Testis (tissue), 3 donors: ENCODE data around the gene CIAPIN1. TPM values are rescaled to one million over a fixed set of nuclear protein-coding genes. Genes with fewer than 3 reads are reported as not detected.

Experiments used
- DNase-seq: peaks from one replicate; pipeline ENCODE4 v3.0.0-alpha.2; 2019
- H3K27ac ChIP-seq, 2 donors: fragments of 200-600 bp; sonication (generic); one replicate each; pipeline ENCODE4 v1.5.1; 2019
- H3K27me3 ChIP-seq: fragments of 200-600 bp; sonication (generic); one replicate; pipeline ENCODE4 v1.5.1; 2019
- H3K36me3 ChIP-seq: fragments of 200-600 bp; sonication (generic); one replicate; pipeline ENCODE4 v1.5.1; 2017; ENCODE audit warnings: low read depth; ENCODE audit errors: missing control alignments
- H3K4me1 ChIP-seq: fragments of 200-600 bp; sonication (generic); one replicate; pipeline ENCODE4 v1.5.1; 2019
- H3K4me3 ChIP-seq, 2 donors: fragments of 200-600 bp; sonication (generic); one replicate each; pipeline ENCODE4 v1.5.1; 2017 to 2019
- H3K9me3 ChIP-seq: fragments of 200-600 bp; sonication (generic); one replicate; pipeline ENCODE4 v1.5.1; 2017
- POLR2A ChIP-seq: fragments of 450-650 bp; IDR thresholded peaks from one replicate; pipeline ENCODE4 v1.6.1; 2017; ENCODE audit warnings: antibody characterized with exemption, mild to moderate bottlenecking, moderate library complexity
- WGBS, 2 donors: methylation state at CpG; one replicate each; pipeline ENCODE4 v1.1.5; 2018; 5-methylcytosine and 5-hydroxymethylcytosine counted together
- intact Hi-C: fragments of 100-400 bp; cut with DNase I; formaldehyde crosslinking; loops from one replicate; pipeline ENCODE4 v1.15.1; 2023; ENCODE audit warnings: low total_unique reads
- polyA plus RNA-seq: library from polyadenylated mRNA; stranded (reverse); fragments of 350-450 nt; fragmentation: Illumina TruSeq; extraction: RNeasy Lipid Tissue Mini Kit (QIAGEN cat#74804); gene quantifications from one replicate; pipeline ENCODE4 v1.2.3, GENCODE V29; 2014; ENCODE audit warnings: low read depth, low replicate concordance; ENCODE audit not compliant: insufficient read depth
- total RNA-seq, 2 donors: library from RNA; depleted of rRNA; stranded (reverse); fragments of >200 nt; gene quantifications; one replicate each; pipeline ENCODE4 v1.2.3, GENCODE V29; 2016
- TF ChIP-seq, protein P1 (sequence below), 3 experiments: fragments of 450-650 bp in 2 of 3; fragments of 200-600 bp in 1 of 3; sonication (generic) in 1 of 3; IDR thresholded peaks; one replicate each; pipeline ENCODE4 v1.5.1; 2016 to 2019; ENCODE audit warnings: antibody characterized with exemption in 3 of 3, mild to moderate bottlenecking in 2 of 3, moderate library complexity in 1 of 3

Gene CIAPIN1
- total and polyA plus RNA-seq, 3 donors from 2014 or later = 74.9 to 205 (median 77.1) TPM

DNA sequence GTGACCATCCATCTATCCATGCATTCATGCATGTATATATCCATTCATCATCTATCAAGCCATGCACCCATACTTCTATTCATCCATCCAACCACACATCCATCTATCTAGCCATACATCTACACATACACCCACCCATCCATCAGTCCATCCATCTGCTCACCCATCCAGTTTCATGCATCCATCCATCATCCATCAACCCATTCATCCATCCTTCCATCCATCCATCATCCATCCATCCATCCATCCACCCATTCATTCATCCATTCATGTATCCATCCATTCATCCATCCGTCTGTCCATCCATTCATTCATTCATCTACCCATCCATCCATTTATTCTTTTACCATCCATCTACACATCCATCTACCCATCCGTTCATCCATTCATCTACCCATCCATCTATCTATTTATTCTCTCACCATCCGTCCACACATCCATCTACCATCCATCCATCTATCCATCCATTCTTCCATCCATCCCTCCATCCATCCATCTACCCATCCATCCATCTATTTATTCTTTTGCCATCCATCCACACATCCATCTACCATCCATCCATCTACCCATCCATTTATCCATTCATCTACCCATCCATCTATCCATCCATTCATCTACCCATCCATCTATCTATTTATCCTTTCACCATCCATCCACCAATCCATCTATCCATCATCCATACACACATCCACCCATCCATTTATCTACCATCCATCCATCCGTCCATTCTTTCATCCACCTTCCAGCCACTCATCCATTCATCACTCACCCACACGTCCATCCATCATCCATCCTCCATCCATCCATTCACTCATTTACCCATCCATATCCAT is 39.4 kb downstream of the CIAPIN1 start:
- Histone ChIP-seq H3K36me3 (no peaks in the 10 kb centered on the region), H3K9me3 (no peaks in the 10 kb centered on the region), H3K4me1 (no peaks in the 10 kb centered on the region), H3K27me3 (no peaks in the 10 kb centered on the region), H3K27ac (no peak overlapping the region), H3K4me3 (no peak overlapping the region)
- DNase-seq = no peak
- intact Hi-C loops = no loop called here
- TF ChIP-seq, protein P1, sequence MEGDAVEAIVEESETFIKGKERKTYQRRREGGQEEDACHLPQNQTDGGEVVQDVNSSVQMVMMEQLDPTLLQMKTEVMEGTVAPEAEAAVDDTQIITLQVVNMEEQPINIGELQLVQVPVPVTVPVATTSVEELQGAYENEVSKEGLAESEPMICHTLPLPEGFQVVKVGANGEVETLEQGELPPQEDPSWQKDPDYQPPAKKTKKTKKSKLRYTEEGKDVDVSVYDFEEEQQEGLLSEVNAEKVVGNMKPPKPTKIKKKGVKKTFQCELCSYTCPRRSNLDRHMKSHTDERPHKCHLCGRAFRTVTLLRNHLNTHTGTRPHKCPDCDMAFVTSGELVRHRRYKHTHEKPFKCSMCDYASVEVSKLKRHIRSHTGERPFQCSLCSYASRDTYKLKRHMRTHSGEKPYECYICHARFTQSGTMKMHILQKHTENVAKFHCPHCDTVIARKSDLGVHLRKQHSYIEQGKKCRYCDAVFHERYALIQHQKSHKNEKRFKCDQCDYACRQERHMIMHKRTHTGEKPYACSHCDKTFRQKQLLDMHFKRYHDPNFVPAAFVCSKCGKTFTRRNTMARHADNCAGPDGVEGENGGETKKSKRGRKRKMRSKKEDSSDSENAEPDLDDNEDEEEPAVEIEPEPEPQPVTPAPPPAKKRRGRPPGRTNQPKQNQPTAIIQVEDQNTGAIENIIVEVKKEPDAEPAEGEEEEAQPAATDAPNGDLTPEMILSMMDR (IDR thresholded peaks at IDR 0.05) = no peak
- TF ChIP-seq POLR2A = no peak
- 91 to 92% methylated on average over 5 of the region's 5 CpGs for WGBS, 2 donors

DNA sequence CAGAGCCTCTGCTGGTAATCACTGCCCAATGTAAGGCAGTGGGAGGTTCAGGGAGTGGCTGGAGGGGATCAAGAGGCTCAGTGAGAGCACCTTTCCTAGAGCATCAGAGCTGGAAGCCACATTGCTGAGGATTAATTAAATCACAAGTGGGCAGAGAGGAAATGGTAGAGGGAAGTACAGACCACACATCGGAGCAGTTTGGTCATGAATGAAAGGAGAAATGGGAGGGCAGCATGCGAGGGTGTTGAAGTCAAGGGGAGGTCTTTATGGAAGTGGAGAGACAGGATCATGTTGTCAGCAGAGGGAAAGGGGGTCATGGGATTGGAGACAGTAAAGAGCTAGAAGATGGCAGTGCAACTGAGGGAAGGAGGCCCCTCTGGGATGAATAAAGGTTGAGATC is 40.3 kb downstream of the CIAPIN1 start:
- H3K4me3 ChIP-seq = no peak overlapping the region
- no peaks in the 10 kb centered on the region for H3K27me3 ChIP-seq
- no peaks in the 10 kb centered on the region for H3K4me1 ChIP-seq
- no peak overlapping the region for H3K27ac ChIP-seq
- intact Hi-C loops = no loop called here
- DNase-seq = no peak
- TF ChIP-seq POLR2A = no peak
- TF ChIP-seq, protein P1 (IDR thresholded peaks at IDR 0.05) = no peak
- 78 to 79% methylated on average over 2 of the region's 2 CpGs for WGBS, 2 donors
- no peaks in the 10 kb centered on the region for H3K9me3 ChIP-seq
- H3K36me3 ChIP-seq = no peaks in the 10 kb centered on the region

DNA sequence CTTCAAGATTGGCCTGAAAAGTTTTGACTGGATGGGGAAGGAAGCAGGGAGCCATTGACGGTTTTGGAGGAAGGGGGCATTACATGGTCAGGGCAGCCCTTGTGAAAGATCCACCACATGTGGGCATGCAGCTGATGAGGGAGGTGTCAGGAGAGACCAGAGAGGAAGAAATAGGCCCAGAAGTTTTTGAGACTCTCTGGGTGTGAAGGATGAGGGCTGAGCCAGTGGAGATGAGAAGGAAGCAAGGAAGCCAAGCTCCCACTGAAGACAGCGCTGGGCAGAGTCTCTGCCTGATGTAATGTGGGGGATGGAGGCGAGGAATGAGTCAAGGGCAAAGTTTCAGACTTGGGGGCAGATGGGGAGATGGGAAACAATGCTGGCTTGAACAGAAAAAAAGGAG is 42.1 kb downstream of the CIAPIN1 start:
- H3K9me3 ChIP-seq = no peaks in the 10 kb centered on the region
- WGBS, 2 donors = 62 to 83% methylated on average over 3 of the region's 3 CpGs
- DNase-seq = no peak
- TF ChIP-seq, protein P1 (IDR thresholded peaks at IDR 0.05) = no peak
- no peak for TF ChIP-seq POLR2A
- H3K27me3 ChIP-seq = no peaks in the 10 kb centered on the region
- no peaks in the 10 kb centered on the region for H3K36me3 ChIP-seq
- H3K27ac ChIP-seq = no peak overlapping the region
- no peak overlapping the region for H3K4me3 ChIP-seq
- H3K4me1 ChIP-seq = no peaks in the 10 kb centered on the region
- intact Hi-C loops = no loop called here

DNA sequence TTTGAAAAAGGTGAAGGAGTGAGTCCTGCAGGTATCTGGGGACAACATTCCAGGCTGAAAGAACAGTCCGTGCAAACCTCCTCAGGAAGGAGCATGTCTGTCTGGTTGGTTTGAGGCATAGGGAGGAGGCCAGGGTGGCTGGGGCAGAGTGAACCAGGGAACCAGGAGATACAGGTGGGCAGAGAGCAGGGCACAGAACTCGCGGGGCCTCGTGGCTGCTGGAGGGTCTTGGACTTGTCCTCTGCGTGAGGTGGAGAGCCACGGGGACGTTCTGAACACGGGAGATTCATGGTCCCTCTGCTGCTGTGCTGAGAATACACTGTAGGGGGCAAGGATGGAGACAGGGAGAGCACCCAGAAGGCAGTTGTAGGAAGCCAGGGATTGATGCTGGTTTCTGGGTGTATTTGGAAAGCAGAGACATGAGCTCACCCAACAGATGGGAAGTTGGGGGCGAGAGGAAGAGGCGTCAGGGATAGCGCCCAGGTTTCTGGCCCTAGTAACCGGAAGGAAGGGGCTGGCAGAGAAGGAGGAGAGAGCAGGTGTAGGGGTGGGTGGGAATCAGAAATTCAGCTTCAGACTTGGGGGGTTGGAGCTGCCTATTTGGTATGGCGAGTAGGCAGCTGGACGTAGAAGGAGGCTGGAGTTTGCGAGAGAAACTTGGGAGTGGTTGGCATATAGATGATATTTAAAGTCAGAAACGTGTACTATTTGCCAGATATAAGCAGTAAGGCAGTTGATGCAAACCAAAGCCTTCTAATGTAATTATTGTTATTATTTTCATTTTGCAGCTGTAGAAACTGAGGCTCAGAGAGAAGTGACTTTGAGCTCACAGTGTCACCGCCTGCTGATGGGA is 43.0 kb downstream of the CIAPIN1 start, which contains the start of gene CCL17:
Gene CCL17, plus strand, starts transcription at position 803 of the 853 bp plus-strand sequence. CDS start 9,166 bp downstream, outside the sequence.
- WGBS, 2 donors = 73 to 85% methylated on average over 17 of the region's 17 CpGs
- no peak for DNase-seq
- Histone ChIP-seq H3K27me3 (no peaks in the 10 kb centered on the region), H3K9me3 (no peaks in the 10 kb centered on the region), H3K4me3 (no peak within 1 kb of the TSS), H3K4me1 (no peaks in the 10 kb centered on the region), H3K36me3 (no peaks in the 10 kb centered on the region), H3K27ac (no peak within 1 kb of the TSS)
- intact Hi-C loops = no loop called here
- no peak for TF ChIP-seq POLR2A
- TF ChIP-seq, protein P1 (IDR thresholded peaks at IDR 0.05) = no peak
